Measurements from ENCODE around the gene RBM23.
A peak's percentile ranks its signal among the peaks of the same experiment; 100 is the strongest.
"Not testable (repeated sequence)": the region's sequence is repeated elsewhere in the genome, so short reads cannot be mapped to it uniquely, and the experiment has no call there.

The RBM23 gene

DNA sequence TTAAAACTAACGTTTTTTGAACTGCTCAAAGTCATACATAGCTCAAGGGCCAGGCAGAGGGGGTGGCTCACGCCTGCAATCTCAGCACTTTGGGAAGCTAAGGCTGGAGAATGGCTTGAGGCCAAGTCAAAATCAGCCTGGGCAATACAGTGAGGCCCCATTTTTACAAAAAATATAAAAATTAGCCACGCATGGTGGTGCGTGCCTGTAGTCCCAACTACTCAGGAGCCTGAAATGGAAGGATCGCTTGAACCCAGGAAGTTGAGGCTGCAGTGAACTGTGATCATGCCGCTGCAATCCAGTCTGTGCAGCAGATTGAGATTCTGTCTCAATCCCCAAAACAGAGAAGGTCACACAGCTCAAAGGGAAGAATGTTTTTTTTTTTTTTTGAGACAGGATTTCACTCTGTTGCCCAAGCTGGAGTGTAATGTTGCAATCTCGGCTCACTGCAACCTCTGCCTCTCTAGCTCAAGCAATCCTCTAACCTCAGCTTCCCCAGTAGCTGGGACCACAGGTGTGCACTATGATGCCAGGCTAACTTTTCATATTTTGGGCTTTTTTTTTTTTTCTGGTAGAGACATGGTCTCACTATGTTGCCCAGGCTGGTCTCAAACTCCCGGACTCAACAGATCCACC, 2.9 kb downstream of the RBM23 start:
- no peak for DNase-seq

DNA sequence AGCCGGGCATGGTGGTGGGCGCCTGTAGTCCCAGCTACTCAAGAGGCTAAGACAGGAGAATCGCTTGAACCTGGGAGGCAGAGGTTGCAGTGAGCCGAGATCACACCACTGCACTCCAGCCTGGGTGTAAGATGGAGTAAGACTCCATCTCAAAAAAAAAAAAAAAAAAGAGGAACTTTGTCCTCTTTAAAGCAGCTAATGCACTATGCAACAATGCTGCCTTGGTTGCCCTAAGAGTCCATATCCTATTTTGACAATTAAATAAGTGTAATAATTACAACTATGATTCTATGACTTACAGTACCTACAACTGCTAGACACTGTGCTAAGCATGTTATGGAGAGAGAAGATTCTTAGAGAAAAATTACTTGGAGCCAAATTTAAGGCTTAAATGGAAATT, 4.1 kb downstream of the RBM23 start:
- not testable (repeated sequence) for DNase-seq

DNA sequence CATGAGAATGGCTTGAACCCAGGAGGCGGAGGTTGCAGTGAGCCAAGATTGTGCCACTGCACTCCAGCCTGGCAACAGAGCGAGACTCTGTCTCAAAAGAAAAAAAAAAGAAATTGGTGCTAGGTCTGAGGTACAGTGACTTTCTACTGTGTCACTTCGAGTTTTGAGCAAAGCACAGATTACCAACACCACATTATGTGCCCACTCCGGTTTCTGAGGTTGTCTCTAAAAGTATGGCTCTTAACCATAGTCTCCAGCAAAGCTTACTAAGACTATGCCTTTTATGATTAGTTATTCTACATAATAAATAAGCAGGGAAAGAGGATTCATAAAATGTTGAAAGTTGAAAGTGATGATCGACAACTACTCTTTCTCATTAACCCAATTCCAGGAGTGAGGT, 8.0 kb downstream of the RBM23 start:
- DNase-seq = no peak

- no peak for DNase-seq
These were observed 10.3 kb downstream of the RBM23 start for GRCh38 chr14:22908601-22909000.

GRCh38 chr14:22907429-22907828, 11.5 kb downstream of the RBM23 start:
- no peak for DNase-seq

- DNase-seq = no peak
These were observed 12.9 kb downstream of the RBM23 start for GRCh38 chr14:22906073-22906472.

DNA sequence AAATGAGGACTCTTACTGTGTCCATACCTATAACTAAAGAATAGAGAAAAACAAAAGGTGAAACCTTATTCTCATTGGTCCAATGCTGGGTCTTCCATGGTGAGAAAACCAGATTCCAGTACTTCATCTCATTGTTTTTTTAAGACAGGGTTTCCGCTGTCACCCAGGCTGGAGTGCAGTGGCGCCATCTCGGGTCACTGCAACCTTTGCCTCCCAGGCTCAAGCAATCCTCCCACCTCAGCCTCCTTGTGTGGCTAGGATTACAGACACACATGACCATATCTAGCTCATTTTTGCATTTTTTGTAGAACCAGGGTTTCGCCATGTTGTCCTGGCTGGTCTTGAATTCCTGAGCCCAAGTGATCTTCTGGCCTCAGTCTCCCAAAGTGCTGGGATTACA, 13.3 kb downstream of the RBM23 start:
- no peak for DNase-seq

DNA sequence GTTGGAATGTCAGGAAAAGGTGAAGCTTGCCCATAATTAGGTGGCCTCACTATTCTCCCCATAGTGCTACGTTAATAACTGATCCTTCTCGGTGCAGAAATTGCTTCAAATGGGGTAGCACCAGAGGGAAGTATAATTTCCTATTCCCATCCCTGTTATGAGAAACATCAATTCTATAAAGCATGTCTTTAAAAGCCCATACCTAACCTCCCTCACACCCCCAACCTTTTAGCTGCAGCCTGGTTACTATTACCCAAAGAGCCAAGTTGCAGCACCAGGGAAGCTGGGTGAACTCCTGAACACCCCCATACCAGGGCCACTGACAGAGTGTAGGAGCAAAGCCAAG, 15.2 kb downstream of the RBM23 start:
- no peak for DNase-seq

- DNase-seq = no peak
These were observed 17.1 kb downstream of the RBM23 start for GRCh38 chr14:22901799-22902198.

GRCh38 chr14:22900081-22900799, 18.7 kb downstream of the RBM23 start:
- DNase-seq = peak; percentile 26

- DNase-seq = no peak
These were observed 20.5 kb downstream of the RBM23 start for GRCh38 chr14:22898302-22899090.

GRCh38 chr14:22897357-22897756, 21.6 kb downstream of the RBM23 start:
- DNase-seq = no peak

DNA sequence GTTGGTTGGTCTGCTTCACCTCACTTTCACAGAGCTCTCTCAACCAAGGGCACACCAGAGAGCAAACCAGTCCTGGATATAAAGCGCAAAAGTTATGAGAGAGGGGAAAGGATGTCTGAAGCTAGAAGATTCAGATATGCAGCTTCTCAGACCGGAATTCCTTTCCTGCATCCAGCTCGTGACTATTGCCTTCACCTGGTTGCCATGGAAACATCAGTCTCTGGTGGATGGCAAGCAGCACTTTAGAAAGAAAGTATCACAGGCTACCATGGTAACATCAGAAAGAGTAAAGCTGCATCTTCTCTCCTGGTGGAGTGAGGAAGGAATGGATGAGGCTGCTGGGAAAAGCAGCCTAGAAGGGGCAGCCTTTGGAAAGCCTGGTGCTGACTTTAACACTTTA, 22.2 kb downstream of the RBM23 start:
- no peak for DNase-seq

- no peak for DNase-seq
These were observed 22.6 kb downstream of the RBM23 start for GRCh38 chr14:22896356-22896755.

DNA sequence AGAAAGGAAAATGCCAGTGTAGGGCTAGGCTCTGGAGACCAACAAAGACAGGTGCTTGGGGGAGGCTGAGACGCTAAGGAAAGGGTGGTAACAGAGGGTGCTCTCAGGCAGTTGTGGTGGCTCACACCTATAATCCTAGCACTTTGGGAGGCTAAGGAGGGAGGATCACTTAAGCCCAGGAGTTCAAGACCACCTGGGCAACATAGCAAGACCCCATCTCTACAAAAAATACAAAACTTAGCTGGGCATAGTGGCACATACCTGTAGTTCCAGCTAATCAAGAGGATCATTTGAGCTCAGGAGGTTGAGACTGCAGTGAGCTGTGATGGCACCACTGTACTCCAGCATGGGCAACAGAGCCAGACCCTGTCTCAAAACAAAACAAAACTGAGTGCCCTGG, 23.5 kb downstream of the RBM23 start:
- no peak for DNase-seq

- DNase-seq = no peak
These were observed 25.2 kb downstream of the RBM23 start for GRCh38 chr14:22893706-22894105.

DNA sequence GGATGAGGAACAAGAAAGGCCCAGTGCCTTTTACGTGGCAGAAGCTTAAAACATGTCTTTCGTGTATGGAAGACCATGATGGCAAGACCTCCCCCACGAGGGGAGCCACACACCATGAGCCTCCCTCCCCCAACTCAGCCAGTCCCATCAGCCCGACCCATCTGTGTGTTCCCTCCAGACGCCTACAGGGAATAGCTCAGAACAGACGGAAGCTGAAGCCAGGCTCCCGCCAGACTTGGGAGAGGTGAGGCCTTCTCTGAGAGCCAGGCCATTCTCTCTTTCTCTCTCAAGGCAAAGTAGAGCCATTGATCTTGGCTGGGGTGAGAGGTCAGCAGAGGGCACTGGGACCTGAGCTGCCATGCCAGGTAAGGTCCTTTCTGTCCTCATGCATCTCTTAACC, 26.5 kb downstream of the RBM23 start:
- DNase-seq = no peak

- no peak for DNase-seq
These were observed 28.5 kb downstream of the RBM23 start for GRCh38 chr14:22890416-22890815.

DNA sequence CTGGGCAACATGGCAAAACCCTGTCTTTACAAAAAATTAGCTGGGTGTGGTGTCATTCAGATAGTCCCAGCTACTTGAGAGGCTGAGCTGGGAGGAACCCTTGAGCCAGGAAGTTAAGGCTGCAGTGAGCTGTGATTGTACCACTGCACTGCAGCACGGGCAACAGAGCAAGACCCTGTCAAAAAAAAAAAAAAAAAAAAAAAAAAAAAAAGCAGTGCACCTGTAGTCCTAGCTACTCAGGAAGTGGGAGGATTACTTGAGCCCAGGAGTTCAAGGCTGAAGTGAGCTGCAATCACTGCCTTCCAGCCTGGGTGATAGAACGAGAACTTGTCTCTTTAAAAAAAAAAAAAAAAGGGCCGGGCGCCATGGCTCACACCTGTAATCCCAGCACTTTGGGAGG, 30.3 kb downstream of the RBM23 start:
- DNase-seq = no peak

DNA sequence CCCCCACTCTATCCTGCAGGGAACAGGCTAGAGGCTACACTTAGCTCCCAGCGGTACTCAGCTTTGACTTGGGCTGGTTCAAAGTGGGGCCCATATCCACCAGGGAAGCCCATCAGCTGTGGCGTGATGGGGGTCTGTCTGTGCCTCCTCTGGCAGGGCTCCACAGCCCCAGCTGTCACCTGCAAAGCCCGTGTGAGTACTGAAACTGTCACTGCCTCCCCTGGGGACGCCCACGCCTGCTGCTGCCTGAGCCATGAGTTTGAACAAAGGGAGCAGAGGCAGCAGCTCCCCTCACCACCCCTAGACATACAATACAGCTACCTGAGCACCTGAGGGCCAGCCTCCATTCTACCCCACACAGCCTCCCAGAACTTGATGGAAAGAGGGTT, 31.0 kb downstream of the RBM23 start:
- no peak for DNase-seq

DNA sequence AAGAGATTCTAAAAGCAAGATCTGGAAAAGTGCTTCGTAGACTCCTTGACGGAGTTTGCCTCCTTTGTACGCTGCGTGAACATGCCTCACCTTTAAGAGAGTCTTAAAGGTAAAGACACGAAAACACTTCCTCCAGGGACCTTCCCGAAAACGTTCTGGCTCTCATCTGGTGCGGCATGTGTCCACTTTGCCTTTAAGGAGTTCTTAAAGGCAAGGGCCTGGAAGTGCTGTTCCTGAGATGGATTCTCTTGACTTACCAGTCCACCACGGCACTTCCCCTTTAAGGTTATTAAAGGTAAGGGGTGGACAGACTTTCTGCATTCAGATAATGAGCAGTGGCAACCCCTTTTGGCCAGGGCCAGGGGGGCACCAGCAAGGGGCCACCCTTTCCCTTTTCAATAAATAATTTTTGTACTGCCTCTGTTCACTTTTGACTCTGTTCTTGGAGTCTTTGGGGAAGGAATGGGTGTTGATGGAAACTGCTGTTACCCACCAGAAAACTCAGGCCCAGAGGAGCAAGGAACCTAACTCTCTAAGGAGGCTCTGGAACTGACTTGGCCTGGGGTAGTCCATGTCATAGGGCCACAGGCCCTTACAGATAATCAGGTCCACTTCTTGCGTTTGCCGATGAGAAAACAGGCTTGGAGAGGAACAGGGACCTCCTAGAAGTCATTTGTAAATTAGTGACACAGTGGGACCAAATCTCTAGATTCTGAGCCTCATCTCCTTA, 31.5 kb downstream of the RBM23 start:
- peak; percentile 97 for DNase-seq

GRCh38 chr14:22886500-22887259, 32.3 kb downstream of the RBM23 start:
- peak; percentile 91 for DNase-seq

GRCh38 chr14:22885975-22886374, 33.0 kb downstream of the RBM23 start:
- DNase-seq = no peak
